Gastrocnemius medialis (tissue), 4 donors: ENCODE data around the gene EIF2S3.

Experiments
- POLR2A ChIP-seq, 2 donors: fragments of 450-650 bp; IDR thresholded peaks; one replicate each; pipeline ENCODE4 v1.6.1; 2017; ENCODE audit warnings: antibody characterized with exemption in 2 of 2, mild to moderate bottlenecking in 2 of 2, moderate library complexity in 2 of 2
- TF ChIP-seq, protein P1 (sequence below), 5 experiments: fragments of 450-650 bp in 3 of 5; fragments of 200-600 bp in 2 of 5; sonication (generic) in 2 of 5; IDR thresholded peaks in 4 of 5; conservative IDR thresholded peaks in 1 of 5; 1 replicate in 4 of 5; 2 replicates in 1 of 5; pipeline ENCODE4 v1.5.1; 2016 to 2019; ENCODE audit warnings: antibody characterized with exemption in 5 of 5, mild to moderate bottlenecking in 3 of 5, moderate library complexity in 3 of 5

DNA sequence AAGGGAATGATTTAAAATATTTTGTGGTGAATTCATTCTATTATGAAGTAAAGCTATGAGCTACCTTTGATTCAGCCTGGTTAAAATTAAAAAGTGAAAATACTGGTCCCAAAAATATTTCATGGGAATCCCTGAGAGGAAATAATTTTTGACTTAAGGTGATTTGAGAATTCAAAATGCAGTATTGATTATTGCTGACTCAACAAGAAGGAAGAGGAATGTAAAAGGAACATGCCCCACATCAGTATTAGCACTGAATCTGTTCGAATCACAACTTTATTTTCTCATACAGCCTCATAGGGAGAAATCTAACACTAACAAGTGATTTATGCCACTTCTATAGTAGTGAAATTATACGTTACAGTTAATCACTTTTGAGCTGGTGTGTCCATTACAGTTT is 27.7 kb downstream of the EIF2S3 start:
- TF ChIP-seq, protein P1, sequence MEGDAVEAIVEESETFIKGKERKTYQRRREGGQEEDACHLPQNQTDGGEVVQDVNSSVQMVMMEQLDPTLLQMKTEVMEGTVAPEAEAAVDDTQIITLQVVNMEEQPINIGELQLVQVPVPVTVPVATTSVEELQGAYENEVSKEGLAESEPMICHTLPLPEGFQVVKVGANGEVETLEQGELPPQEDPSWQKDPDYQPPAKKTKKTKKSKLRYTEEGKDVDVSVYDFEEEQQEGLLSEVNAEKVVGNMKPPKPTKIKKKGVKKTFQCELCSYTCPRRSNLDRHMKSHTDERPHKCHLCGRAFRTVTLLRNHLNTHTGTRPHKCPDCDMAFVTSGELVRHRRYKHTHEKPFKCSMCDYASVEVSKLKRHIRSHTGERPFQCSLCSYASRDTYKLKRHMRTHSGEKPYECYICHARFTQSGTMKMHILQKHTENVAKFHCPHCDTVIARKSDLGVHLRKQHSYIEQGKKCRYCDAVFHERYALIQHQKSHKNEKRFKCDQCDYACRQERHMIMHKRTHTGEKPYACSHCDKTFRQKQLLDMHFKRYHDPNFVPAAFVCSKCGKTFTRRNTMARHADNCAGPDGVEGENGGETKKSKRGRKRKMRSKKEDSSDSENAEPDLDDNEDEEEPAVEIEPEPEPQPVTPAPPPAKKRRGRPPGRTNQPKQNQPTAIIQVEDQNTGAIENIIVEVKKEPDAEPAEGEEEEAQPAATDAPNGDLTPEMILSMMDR (IDR thresholded peaks at IDR 0.05 in 4 of 5, conservative IDR thresholded peaks at IDR 0.05 in 1 of 5), result no peak
- no peak for TF ChIP-seq POLR2A (IDR thresholded peaks at IDR 0.05)
